ENCODE results near the gene CPNE4.

Gene CPNE4

GRCh38 chr3:131739211-131739610 lies 295.6 kb downstream of the CPNE4 start:
- no peaks in the 10 kb centered on the region for H3K9me3 ChIP-seq (replicated peaks; ENCODE audit: insufficient read depth, low read length)
- no peak for TF ChIP-seq EZH2phosphoT487 (IDR thresholded peaks at IDR 0.05; ENCODE audit: low read length)
- no peak for TF ChIP-seq CTCF (IDR thresholded peaks at IDR 0.05; ENCODE audit: low read length)
- TF ChIP-seq EZH2 (optimal IDR thresholded peaks at IDR 0.05; ENCODE audit: low read depth, low read length) = no peak
- DNase-seq = no peak
- no peaks in the 10 kb centered on the region for H3K79me2 ChIP-seq (ENCODE audit: low read length)
- no peaks in the 10 kb centered on the region for H4K20me1 ChIP-seq (ENCODE audit: insufficient read depth, low read length)
- H3K9ac ChIP-seq (ENCODE audit: low read length) = no peak overlapping the region
- H3K27me3 ChIP-seq (replicated peaks; ENCODE audit: insufficient read depth, low read length) = no peaks in the 10 kb centered on the region
- H3K4me1 ChIP-seq (ENCODE audit: low read length) = no peaks in the 10 kb centered on the region
- H3F3A ChIP-seq (ENCODE audit: insufficient read depth, low read length) = no peaks in the 10 kb centered on the region
- H3K9me2 ChIP-seq (replicated peaks; ENCODE audit: insufficient read depth, low read length) = no peaks in the 10 kb centered on the region
- H3K4me2 ChIP-seq (ENCODE audit: low read depth, low read length) = no peak overlapping the region
- no peak overlapping the region for H3K4me3 ChIP-seq (ENCODE audit: low read length)
- H3K36me3 ChIP-seq (replicated peaks; ENCODE audit: insufficient read depth, low read length) = no peaks in the 10 kb centered on the region
- H3K27ac ChIP-seq (ENCODE audit: low read length) = no peak overlapping the region
- H2AFZ ChIP-seq (ENCODE audit: low read length) = no peak overlapping the region

GRCh38 chr3:131738095-131738494 lies 296.7 kb downstream of the CPNE4 start:
- no peaks in the 10 kb centered on the region for H3F3A ChIP-seq (ENCODE audit: insufficient read depth, low read length)
- no peaks in the 10 kb centered on the region for H3K36me3 ChIP-seq (replicated peaks; ENCODE audit: insufficient read depth, low read length)
- no peak overlapping the region for H2AFZ ChIP-seq (ENCODE audit: low read length)
- TF ChIP-seq EZH2phosphoT487 (IDR thresholded peaks at IDR 0.05; ENCODE audit: low read length) = no peak
- no peak for TF ChIP-seq CTCF (IDR thresholded peaks at IDR 0.05; ENCODE audit: low read length)
- TF ChIP-seq EZH2 (optimal IDR thresholded peaks at IDR 0.05; ENCODE audit: low read depth, low read length) = no peak
- H3K79me2 ChIP-seq (ENCODE audit: low read length) = no peaks in the 10 kb centered on the region
- H3K4me3 ChIP-seq (ENCODE audit: low read length) = no peak overlapping the region
- no peaks in the 10 kb centered on the region for H3K4me1 ChIP-seq (ENCODE audit: low read length)
- no peak for DNase-seq
- no peaks in the 10 kb centered on the region for H3K27me3 ChIP-seq (replicated peaks; ENCODE audit: insufficient read depth, low read length)
- no peaks in the 10 kb centered on the region for H3K9me2 ChIP-seq (replicated peaks; ENCODE audit: insufficient read depth, low read length)
- H3K27ac ChIP-seq (ENCODE audit: low read length) = no peak overlapping the region
- no peak overlapping the region for H3K4me2 ChIP-seq (ENCODE audit: low read depth, low read length)
- no peak overlapping the region for H3K9ac ChIP-seq (ENCODE audit: low read length)
- no peaks in the 10 kb centered on the region for H3K9me3 ChIP-seq (replicated peaks; ENCODE audit: insufficient read depth, low read length)
- no peaks in the 10 kb centered on the region for H4K20me1 ChIP-seq (ENCODE audit: insufficient read depth, low read length)

- no peak for DNase-seq
- Histone ChIP-seq H3K27ac (ENCODE audit: low read length) (no peak overlapping the region), H3K4me2 (ENCODE audit: low read depth, low read length) (no peak overlapping the region)
Observed at GRCh38 chr3:131735544-131735943, 299.3 kb downstream of the CPNE4 start.

More at GRCh38 chr3:131735544-131735943, 299.3 kb downstream of the CPNE4 start:
- Histone ChIP-seq H3K9me3 (replicated peaks; ENCODE audit: insufficient read depth, low read length) (no peaks in the 10 kb centered on the region), H3F3A (ENCODE audit: insufficient read depth, low read length) (no peaks in the 10 kb centered on the region), H4K20me1 (ENCODE audit: insufficient read depth, low read length) (no peaks in the 10 kb centered on the region), H2AFZ (ENCODE audit: low read length) (no peak overlapping the region), H3K27me3 (replicated peaks; ENCODE audit: insufficient read depth, low read length) (no peaks in the 10 kb centered on the region), H3K4me3 (ENCODE audit: low read length) (no peak overlapping the region), H3K4me1 (ENCODE audit: low read length) (no peaks in the 10 kb centered on the region), H3K79me2 (ENCODE audit: low read length) (no peaks in the 10 kb centered on the region), H3K9ac (ENCODE audit: low read length) (no peak overlapping the region), H3K9me2 (replicated peaks; ENCODE audit: insufficient read depth, low read length) (no peaks in the 10 kb centered on the region), H3K36me3 (replicated peaks; ENCODE audit: insufficient read depth, low read length) (no peaks in the 10 kb centered on the region)
- TF ChIP-seq EZH2phosphoT487 (IDR thresholded peaks at IDR 0.05; ENCODE audit: low read length) = no peak
- no peak for TF ChIP-seq EZH2 (optimal IDR thresholded peaks at IDR 0.05; ENCODE audit: low read depth, low read length)
- no peak for TF ChIP-seq CTCF (IDR thresholded peaks at IDR 0.05; ENCODE audit: low read length)
